GM12874 (cell line): ENCODE results near the gene UBE2V1.

Experiments
- CTCF ChIP-seq: IDR thresholded peaks from 2 replicates; pipeline ENCODE4 v1.5.1; 2011; ENCODE audit warnings: low read depth, mild to moderate bottlenecking, control low read depth, low read length, moderate library complexity; ENCODE audit not compliant: insufficient read depth

UBE2V1 gene

GRCh38 chr20:50050660-50051308 lies 62.2 kb downstream of the UBE2V1 start:
- no peak for TF ChIP-seq CTCF

GRCh38 chr20:50050214-50050613 lies 62.7 kb downstream of the UBE2V1 start:
- TF ChIP-seq CTCF = no peak

GRCh38 chr20:50049442-50050026 lies 63.4 kb downstream of the UBE2V1 start:
- TF ChIP-seq CTCF = no peak

- no peak for TF ChIP-seq CTCF
These were observed 64.4 kb downstream of the UBE2V1 start for GRCh38 chr20:50048420-50049166.

DNA sequence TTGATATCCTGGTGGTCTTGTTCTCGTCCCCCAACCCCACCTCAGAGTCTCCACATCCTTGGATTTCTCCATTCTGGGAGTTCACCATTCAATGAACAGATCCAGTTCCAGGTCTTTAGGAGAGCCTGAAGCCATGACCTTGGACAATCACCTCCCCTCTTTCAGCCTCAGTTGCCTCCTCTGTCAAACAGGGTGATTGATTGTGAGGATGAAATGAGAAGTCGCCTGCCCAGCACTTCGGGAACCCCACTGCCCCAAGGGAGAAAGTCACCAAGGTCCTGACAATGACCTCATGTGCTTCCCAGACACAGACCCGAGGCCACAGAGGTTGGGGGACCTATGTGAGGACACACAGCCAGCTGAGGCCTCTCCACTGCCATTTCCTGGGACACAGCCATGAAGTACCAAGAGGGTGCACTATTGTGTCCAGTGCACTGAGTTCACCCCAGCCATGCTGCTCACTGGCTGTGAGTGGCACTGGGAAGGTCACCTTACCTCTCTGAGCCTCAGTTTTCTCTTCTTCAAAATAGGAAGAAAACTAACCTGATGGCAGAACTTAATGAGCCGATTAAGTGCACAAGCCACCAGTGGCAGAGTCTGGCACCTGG lies 68.5 kb downstream of the UBE2V1 start:
- TF ChIP-seq CTCF = no peak

DNA sequence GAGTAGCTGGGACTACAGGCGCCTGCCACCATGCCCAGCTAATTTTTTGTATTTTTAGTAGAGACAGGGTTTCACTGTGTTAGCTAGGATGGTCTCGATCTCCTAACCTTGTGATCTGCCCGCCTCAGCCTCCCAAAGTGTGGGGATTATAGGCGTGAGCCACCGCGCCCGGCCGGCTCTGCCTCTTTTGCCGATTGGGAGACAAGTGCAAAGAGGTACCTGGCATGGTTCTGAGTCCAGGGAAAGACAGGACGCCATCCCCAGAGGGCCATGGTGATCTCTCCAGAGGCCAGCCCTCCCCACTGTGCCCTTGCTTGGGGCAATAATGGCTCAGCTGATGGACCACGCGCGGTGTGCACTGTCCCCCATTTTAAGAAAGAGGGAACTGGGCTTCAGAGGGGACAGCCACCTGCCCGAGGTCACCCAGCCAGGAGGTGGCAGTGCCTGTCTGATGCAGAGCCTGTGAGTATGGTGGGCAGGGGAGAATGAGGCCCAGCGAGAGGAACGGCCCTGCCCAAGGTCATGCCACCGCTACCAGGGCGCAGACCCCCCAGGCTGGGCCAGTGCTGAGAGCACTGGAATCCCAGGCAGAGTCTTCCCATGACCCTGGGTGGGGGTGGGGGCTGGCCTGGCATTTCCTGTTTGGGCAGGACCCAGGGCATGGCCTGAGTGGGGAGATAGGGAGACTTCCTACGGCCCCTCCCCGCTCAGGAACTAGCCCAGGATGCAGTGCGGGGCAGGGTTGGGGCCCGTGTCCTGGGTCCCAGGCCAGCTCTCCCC lies 69.2 kb downstream of the UBE2V1 start:
- TF ChIP-seq CTCF = no peak
